HG03139 (cell line): ENCODE results near the gene PRSS1.
"Not testable (repeated sequence)": the region's sequence is repeated elsewhere in the genome, so short reads cannot be mapped to it uniquely, and the experiment has no call there.

Experiments
- ATAC-seq: cut with Tn5 transposase; IDR thresholded peaks from one replicate; pipeline ENCODE4 v1.9.1; 2021; ENCODE audit not compliant: unreplicated experiment

Gene PRSS1

GRCh38 chr7:142772673-142773072 is 23.4 kb downstream of the PRSS1 start:
- no peak for ATAC-seq

- ATAC-seq, result no peak
Observed at GRCh38 chr7:142773230-142773629, 24.0 kb downstream of the PRSS1 start.

GRCh38 chr7:142773937-142774744 is 24.9 kb downstream of the PRSS1 start:
- ATAC-seq, result no peak

- ATAC-seq, result no peak
Observed at GRCh38 chr7:142774826-142775225, 25.6 kb downstream of the PRSS1 start.

GRCh38 chr7:142775351-142776115 is 26.3 kb downstream of the PRSS1 start:
- not testable (repeated sequence) for ATAC-seq

GRCh38 chr7:142776206-142776844 is 27.1 kb downstream of the PRSS1 start:
- ATAC-seq, result no peak

- not testable (repeated sequence) for ATAC-seq
Observed at GRCh38 chr7:142776845-142777225, 27.6 kb downstream of the PRSS1 start.

- ATAC-seq, result no peak
Observed at GRCh38 chr7:142777318-142777717, 28.0 kb downstream of the PRSS1 start.

- ATAC-seq, result peak; percentile 94
Observed at GRCh38 chr7:142782922-142783900, 33.9 kb downstream of the PRSS1 start.

GRCh38 chr7:142784096-142784495 is 34.8 kb downstream of the PRSS1 start:
- no peak for ATAC-seq

- ATAC-seq, result no peak
Observed at GRCh38 chr7:142784716-142785115, 35.4 kb downstream of the PRSS1 start.

GRCh38 chr7:142785841-142786250 is 36.6 kb downstream of the PRSS1 start:
- no peak for ATAC-seq

GRCh38 chr7:142787034-142787768 is 37.9 kb downstream of the PRSS1 start:
- no peak for ATAC-seq

- ATAC-seq, result no peak
Observed at GRCh38 chr7:142787783-142788182, 38.5 kb downstream of the PRSS1 start.

- ATAC-seq, result no peak
Observed at GRCh38 chr7:142788303-142789289, 39.3 kb downstream of the PRSS1 start.

- ATAC-seq, result no peak
Observed at GRCh38 chr7:142789441-142789840, 40.2 kb downstream of the PRSS1 start.

GRCh38 chr7:142790056-142790455 is 40.8 kb downstream of the PRSS1 start:
- ATAC-seq, result no peak

- no peak for ATAC-seq
Observed at GRCh38 chr7:142790555-142790954, 41.3 kb downstream of the PRSS1 start.

- no peak for ATAC-seq
Observed at GRCh38 chr7:142791502-142791901, 42.2 kb downstream of the PRSS1 start.
